Activated CD8-positive, alpha-beta memory T cell treated with anti-CD3 and anti-CD28 coated beads, Interleukin-2, amount 50 U/mL, for 1 hour (primary cell): ENCODE data around the gene NKX2-2.

Experiments used
- DNase-seq: peaks from one replicate; pipeline ENCODE4 v3.0.0-alpha.2; 2020; ENCODE audit errors: extremely low read depth

The NKX2-2 gene

DNA sequence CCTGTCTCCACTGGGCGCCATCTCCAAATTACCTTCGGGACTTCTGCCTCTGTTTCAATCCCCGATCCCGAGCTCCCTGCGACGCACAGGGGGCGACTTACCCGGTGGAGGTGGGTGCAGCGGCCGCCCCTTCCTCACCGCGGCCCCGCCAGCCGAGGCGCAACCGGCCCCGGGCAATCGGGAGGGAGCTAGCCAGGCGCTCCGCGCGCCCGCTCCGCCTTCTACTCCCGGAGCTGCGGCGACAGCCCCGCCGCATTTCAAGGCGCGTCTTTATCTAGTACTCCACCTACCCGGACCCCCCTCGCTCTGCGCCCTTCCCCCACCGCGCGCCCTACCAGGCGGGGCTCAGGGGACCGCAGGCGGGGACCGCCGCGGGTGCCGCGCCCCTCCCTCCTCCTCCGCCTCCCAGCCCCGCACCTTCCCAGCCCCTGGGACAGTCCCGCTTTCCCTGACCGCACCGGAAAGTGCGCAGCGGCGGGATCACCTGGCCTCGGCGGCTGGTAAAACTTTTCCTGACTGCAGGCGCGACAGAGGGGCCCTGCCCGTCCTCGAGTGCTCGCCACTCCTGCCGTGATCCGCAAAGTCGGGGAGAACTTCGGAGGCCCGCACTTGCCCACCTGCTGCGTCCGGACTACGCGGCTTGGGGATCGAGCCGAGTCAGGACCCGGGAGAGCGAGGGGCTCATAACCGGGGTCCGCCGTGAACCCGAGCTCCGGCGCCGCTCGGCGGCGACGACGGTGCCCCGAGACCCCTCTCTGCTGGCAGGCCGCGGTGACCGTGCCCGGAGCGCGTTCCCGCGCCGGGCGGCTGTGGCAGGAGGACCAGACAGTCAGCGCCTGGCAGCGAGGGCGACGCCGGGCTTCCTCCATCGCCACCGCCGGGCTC, 8.0 kb upstream of the NKX2-2 start:
- DNase-seq = no peak

DNA sequence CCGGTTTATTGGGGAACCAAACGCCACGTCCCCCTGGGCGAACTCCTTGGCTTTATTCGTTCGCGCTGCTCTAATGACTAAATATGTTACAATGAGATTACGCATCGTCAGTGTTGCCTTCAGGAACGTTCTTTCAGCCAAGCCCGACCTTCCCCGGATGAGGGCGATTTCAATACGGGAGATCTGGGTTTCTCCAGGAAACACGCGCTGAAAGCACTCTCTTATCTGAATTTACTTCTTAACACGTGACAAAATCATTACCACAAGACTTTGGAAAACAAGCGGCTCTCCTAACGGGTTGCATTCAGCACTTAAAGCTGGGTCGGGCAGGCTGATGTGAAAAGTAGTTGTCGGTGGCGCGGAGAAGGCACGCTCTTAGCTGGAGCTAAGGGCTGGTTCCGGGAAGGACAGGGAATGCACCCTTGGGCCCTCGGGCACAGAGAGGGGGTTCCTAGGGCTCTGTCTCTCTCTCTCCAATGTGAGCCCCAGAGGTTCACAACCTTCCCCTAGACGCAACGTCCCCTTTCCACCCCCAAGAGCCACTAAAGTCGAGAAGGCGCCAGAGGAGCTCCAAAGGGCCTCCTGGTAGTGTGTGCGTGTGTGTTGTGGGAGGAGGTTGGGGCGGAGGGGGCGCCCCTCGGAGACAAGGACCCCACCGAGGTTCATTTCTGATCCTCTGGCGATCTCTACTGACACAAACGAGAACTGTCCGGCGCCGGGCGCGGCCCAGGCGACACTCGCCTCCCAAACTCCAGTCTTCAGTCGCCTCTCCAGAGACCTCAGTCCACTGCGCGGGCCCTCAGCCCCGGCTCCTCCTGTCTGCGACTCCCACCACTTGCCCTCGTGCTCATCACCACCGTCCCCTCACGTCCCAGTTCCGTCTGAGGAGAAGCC, 7.1 kb upstream of the NKX2-2 start:
- no peak for DNase-seq

DNA sequence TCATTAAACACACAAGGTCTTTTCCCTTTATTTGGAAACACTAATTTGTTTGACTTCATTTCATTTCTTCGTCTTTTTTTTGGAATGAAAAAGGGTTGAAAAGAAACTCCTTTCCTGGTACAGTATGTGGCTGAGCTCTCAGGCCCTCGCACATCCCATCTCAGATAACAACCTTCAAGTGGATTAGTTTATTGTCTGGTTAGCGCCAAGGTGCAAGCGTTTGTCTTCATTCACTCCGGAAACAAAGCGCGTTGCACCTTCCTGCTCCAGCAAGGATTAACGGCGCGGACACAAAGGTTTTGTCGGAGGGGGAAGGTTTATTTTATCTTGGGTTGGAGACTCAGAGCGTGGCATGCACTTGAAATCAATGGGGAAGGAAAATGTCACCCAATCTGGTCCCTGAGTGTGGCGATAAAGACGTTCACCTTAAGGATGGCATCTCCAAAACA, 5.3 kb upstream of the NKX2-2 start:
- no peak for DNase-seq

DNA sequence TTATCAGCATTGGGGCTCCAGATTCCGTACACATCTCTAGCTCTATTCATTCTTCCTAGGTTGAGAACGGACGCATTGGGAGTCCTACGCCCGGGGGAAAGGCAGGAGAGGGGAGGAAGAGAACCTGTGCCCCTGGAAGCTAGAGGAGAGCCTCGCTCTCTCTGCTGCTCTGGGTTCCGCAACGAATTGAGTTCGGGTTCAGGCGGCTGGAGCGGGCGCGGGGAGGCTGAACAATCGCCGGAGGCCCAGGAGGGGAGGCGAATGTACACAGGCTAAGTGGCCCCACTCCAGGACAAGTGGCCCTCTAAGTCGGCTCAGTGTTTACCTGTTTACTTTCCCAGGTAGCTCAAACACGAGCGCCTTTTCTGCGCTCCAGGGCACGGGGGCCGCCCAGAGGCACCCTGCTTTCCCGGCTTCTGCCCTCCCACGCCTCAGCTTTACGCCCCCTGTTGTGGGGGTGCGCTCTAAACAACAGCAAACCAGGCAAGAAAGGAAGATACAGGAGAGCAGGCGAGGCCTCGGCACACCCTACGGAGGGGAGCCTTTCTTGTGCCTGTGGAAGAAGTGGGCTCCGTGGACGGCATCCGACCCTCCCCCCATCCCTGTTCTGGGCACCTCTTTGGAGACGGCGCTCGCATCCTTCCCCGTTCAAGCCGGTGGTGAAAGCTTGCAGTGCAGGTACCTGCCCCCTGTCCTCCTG, 4.6 kb upstream of the NKX2-2 start:
- DNase-seq = no peak

DNA sequence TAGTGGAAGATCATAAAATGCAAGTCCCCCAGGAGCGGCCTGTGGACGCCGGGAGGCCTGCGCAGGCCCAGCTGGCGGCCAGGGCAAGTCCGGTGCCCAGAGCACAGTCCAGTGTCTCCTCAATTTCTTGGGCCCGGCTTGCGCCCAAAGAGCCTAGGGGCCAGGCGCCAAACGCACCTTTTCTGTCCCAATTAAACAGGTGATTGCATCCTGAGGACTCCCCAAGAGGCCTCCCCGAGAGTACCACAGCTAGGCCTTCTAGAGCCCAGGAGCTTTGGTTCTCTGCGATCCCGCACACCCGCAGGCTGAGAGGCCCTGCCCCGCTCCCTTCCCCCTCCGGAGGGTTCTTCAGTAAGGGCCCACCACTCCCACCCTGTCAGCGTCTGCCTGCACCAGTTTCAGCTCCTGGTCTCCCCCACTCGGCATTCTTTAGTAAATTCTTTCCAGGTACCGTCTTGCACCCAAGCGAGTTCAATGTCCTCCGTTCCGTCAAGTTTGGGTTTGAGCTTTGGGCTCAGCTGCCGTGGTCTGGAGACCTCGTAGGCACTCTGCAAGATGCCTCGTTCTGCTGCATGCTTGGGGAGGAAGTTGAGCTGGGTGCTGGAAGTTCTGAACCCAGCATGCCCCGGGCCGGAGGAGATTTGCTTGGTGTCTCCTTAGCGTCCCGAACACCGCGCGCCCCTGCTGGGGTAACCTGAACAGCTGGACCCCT, 3.9 kb upstream of the NKX2-2 start:
- no peak for DNase-seq

DNA sequence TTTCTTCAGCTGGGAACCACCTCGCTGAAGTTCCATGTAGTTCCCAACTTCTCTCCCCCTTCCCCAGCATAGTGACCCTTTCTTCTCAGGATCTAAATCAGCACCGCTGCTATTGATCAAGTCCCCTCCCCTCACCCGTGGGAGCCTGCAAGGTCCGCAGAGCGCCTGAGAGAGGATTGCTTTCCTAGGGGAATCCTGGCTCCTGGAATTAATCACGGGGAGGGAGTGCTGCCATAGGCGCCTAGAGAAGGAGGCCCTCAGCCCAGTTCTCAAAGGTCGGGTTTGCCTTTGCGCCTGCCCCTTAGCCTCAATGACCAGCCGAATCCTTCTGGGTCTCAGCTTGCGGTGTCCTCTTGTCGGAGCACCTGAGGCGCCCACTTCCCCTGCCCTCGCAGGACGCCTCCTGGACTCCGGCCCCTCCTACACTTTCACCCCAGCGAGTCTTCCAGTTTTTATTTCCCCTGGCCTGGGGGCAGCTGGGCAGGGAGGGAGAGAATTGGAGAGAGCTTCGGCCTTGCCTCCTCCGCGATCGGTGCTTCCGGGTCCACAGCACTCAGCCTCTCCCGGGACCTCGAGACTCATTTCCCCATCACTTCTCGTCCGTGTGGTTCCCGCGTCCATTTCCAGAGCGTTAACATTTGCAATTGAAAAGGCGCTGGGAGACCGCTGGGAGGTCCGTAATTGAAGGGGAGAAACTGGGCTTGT, 3.1 kb upstream of the NKX2-2 start:
- no peak for DNase-seq

DNA sequence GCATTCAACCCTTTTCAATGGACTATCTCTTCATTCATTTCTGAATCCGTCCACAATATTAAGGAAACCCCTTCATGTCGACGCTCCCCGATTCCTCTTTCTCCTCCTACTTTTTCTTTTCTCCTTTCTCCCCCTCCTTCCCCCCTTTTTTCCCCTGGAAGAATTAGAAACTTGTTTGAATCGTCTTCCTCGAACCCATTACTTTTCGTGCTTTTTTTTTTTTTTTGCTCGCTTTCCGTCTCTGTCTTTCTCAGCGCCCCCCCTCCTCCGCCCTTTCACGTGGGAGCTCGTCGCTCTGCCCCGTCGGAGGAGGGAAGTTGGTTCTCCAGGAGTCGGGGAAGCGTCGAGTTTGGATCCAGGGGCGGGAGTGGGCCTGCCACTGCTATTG, 2.3 kb upstream of the NKX2-2 start:
- DNase-seq = no peak

DNA sequence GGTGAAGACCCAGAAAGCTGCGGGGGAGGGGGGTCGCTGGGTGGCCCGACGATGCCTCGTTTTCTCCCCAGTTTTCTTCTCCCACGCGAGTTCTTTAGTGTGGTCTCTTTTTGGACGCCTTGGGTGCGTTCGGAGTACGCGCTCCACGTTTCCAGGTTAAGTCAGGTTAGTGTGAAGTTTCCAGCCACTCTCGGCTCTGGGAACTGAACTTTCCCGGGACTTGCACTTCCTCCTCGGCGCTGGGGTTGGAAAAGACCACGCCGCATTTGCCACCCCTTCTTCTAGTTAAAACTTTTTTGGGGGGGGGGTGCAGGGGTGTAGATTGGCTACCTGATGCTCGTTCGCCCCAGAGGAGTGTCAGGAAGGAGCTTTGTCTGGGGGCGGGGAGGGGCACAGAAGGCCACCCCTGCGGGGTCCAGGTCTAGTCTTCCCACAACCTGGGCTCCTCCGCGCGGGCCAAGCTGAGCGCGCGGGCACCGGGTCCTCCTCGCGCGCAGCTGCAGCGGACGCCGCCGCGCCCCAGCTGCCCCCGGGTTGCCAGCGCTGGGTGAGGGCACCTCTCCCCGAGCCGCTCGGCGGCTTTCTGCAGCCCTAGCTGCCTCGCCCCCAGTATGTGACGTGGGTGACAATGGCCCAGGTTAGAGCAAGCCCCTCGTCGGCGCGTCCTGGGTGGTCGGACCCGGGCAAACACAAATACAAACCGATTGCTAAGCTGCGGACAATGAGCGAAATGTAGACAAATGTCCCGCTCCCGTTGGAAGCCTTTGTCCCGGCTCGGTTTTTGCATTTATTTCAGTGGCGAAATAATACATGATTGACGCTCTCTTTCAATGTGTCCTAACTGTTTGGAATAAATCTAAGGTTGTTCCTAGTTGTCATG, 1.7 kb upstream of the NKX2-2 start:
- DNase-seq = no peak

DNA sequence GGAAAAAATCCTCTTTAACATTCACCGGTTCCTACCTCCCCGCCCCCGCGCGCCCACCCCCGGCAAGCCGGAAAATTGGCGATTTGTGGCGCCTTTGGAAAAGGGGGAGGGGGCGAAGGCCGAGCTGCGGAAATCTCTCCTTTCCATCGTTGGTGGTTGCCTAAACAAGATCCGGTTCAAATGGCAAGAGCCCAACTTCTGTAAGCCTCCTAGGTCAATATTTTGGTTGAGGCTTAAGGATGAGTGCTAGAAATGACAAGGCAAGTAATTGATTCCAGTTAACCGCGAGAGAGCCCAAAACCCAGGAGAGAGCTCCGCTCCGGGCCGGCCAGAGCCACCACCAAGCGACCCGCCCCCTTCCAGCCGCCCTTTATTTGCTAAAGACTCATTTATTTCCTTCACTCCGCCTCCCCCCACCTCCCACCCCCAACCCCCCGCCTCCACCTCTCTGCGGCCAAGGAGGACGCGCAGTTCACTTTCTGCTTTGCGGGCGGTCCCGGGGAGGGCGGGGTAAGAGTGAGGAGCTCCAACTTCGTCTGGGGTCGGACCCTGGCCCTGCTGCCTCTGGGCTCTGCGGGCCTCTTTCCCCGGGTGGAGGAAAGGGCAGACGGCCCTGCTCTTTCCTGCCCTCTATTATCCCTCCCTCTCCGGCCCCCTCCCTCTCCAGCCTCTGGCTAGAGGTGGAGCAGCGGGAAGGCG, 838 bp upstream of the NKX2-2 start:
- DNase-seq = no peak

DNA sequence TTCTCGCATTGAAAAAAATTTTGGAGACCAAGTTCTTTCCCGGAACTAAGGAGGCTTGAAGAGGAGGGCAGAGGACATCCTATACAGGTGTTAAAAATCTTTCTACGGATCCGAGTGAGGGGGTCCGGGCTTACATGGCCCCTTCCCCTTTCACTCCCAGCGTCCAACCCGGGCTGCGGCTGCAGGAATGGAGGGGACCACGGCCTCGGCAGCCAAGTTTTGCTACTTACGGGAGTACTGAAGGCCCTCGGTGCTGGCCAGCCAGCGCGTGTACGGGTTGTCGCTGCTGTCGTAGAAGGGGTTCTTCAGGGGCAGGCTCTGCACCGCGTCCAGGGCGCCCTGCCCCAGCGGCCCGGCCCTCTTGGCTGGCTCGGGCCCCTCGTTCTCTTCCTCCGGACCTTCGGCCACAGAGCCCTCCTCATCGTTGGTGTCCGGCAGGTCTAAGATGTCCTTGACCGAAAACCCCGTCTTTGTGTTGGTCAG, 642 bp downstream of the NKX2-2 start:
- DNase-seq = no peak

DNA sequence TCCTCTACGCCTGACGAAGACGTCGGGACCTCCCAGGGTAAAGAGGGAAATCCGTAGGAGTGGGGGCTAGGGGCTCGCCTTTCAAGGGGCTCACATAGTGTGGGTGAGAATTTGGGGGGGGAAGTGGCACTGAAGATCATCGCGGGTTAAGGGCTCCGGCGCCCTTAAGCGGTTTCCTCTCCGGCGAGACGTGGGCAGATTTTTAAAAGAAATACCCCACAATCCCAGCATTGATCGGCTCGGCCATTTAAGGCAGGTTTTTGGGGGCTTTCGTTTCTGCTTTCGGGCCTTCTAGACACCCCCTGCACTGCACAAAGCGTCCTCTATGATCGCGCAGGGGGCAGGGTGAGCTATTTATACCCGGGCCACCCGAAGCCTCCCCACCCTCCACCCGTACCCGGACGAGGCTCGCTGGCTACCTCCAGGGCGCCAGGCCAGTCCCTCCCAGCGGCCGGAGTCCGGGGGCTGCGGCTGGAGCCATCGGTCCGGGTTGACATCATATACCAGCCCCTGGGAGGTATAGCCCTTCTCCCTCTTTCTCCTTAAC, 1.2 kb downstream of the NKX2-2 start:
- no peak for DNase-seq

DNA sequence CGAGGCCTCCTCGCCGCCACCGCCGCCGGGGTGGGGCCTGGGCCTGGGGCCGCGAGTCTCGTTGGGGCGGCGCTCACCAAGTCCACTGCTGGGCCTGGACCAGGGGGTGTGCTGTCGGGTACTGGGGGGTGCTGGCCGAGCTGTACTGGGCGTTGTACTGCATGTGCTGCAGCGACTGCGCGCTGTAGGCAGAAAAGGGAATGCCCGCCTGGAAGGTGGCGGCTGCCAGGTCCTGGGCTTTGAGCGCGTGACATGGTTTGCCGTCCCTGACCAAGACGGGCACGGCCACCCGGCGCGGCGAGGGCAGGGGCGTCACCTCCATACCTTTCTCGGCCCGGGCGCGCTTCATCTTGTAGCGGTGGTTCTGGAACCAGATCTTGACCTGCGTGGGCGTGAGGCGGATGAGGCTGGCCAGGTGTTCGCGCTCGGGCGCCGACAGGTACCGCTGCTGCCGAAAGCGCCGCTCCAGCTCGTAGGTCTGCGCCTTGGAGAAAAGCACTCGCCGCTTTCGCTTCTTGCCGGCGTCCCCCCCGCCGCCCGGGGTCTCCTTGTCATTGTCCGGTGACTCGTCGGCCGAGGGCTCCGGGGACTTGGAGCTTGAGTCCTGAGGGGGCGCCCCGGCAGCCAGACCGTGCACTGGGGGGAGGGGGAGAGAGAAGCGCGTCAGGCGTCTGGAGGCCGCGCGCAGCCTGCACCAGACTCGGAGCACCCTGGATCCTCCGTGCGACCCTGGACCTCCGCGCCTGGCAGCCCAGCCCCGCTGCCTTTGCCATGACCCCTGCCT, 1.8 kb downstream of the NKX2-2 start:
- DNase-seq = no peak

DNA sequence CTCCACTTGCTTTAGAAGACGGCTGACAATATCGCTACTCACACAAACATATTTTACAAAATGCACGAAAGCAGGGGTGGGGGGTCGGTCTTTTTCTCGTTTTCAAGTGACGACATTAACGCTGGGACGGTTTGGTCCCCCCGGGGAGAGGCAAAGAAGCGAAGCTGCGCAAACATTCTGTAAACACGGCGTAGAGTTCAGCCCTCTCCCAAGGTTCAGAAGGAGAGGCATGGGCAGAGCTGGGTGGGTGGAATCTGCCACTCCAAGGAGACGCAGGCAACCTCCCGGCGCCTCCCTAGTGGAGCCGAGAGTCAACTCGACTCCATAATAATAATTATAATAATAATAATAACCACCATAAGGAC, 2.4 kb downstream of the NKX2-2 start:
- DNase-seq = no peak

DNA sequence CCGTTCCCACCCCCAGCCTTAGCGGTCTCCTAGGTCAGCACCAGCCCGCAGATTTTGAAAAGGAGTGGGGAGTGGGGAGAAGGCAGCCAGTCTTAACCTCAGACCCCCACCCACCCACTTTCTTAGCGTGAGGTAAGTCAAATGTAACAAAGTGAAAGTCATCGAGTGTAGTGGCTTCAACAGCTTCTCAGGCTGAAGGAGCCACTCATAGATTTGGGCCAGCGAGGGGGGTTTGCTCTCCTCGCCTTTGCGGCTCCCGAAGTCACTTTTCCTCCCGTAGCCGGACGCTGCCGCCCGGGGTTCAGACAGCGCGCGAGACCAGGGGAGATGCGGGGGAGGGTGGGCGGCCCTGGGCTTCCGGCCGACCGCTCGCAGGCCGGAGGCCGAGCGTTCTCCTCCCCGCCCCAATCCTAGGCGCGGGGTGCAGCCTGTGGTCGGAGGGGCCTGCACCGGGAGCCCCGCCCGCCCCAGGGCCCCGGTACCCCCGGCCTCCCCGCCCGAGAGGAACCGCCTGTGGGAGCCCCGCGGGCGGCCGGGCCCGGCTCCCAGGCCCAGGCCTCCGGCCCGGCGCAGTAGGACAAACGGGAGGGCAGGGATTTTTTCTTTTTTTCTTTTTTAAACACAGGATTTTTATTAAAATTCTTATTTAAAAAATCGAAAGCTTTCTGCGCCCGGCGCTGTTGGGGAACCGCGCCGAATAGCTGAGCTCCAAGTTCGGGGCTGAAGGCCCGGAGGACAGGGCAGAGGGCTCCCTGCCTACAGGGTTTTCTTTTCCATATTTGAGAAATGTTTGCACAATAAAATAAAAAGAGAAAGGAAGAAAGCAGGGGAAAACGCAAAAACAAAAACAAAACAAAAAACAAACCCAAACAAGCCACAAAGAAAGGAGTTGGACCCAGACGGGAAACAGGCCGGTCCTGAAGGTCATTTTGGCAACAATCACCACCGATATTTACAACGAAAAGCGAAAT, 3.2 kb downstream of the NKX2-2 start:
- no peak for DNase-seq

DNA sequence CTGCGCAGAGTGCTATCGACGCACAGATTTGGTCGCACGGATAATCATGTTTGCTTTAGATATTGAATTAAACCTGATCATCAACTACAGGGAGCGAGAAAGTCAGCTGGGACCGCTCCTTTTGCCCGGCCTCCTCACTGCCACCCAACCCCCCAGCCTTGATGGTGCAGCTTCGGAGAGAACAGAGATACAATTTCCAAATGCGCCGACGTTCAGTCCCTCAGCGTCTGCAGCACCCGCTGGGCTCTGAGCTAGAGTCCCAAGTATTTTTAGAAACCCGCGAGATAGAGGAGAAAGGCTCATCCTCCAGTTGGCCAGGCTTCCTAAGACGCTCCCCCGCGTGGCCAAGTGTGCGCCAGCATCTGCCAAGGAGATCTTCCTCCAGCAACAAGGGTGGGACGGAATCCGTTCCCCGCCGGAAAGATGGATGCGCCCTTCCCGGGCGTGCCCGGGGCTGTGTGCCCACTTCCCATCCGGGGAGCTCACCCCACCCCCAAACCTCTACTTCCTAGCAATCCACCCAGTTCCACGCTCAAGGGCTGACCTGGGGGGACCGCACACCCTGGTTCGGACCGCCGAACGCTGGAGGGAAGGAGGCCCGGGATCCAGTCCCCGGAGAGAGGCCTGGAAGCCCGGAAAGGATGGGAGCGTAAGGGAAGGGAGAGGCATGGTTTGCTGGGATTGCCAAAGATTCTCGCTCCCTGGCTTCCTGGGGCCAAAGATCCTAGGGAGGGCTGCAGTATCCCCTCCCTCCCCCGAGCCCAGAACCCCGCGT, 4.1 kb downstream of the NKX2-2 start:
- no peak for DNase-seq

DNA sequence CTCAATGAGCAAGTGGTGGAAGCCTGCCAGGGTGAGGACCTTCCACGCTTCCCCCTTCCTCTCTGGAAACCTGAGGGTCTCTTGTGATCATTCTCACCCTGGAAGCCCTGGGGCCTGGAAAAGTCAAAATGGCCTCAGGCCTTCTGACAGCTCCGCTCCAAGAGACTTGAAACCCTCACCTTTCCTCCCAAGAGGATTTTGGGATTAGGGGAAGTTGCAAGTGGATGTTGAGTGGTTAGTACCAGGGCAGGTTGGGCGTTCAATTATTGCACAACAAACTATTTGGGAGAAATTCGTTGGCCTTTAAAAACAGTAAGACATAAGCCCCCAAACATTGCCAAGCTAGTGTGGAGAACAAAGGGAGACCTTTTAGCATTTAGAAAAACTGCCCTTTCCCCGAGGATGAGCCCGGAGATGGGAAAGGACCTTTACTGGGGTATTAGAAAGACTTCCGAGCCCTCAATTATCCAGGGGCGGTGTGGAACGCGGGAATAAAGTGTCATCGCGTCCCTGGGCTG, 4.7 kb downstream of the NKX2-2 start:
- no peak for DNase-seq
